GM18502 (cell line): ENCODE measurements around the gene FANCD2.
"Not testable (repeated sequence)": the region's sequence is repeated elsewhere in the genome, so short reads cannot be mapped to it uniquely, and the experiment has no call there.

Source experiments
- ATAC-seq: cut with Tn5 transposase; IDR thresholded peaks from one replicate; pipeline ENCODE4 v1.9.1; 2021; ENCODE audit warnings: mild to moderate bottlenecking; ENCODE audit not compliant: unreplicated experiment, poor library complexity

FANCD2 gene

GRCh38 chr3:10091387-10091786 is 65.2 kb downstream of the FANCD2 start:
- ATAC-seq: not testable (repeated sequence)

GRCh38 chr3:10093678-10094077 is 67.4 kb downstream of the FANCD2 start:
- ATAC-seq: no peak

- ATAC-seq: no peak
Observed at GRCh38 chr3:10099041-10099440, 72.8 kb downstream of the FANCD2 start.

- ATAC-seq: no peak
Observed at GRCh38 chr3:10106919-10107318, 80.7 kb downstream of the FANCD2 start.

GRCh38 chr3:10108091-10108490 is 81.9 kb downstream of the FANCD2 start, which contains the start of gene FANCD2OS:
FANCD2OS (minus strand) TSS chr3:10108255; CDS start chr3:10104774, 3,481 bp downstream.
- no peak for ATAC-seq

- ATAC-seq: peak; percentile 93
Observed at GRCh38 chr3:10115326-10116137, 89.3 kb downstream of the FANCD2 start, which contains the start of gene BRK1. BRK1 (plus strand) TSS chr3:10115675; CDS start chr3:10115702, 27 bp downstream.

GRCh38 chr3:10116138-10116460 is 89.9 kb downstream of the FANCD2 start:
- ATAC-seq: peak; percentile 20

GRCh38 chr3:10116928-10117327 is 90.7 kb downstream of the FANCD2 start:
- ATAC-seq: no peak

- no peak for ATAC-seq
Observed at GRCh38 chr3:10119376-10119775, 93.1 kb downstream of the FANCD2 start.

- ATAC-seq: no peak
Observed at GRCh38 chr3:10121064-10121463, 94.8 kb downstream of the FANCD2 start.

- ATAC-seq: no peak
Observed at GRCh38 chr3:10122724-10123123, 96.5 kb downstream of the FANCD2 start.

- ATAC-seq: not testable (repeated sequence)
Observed at GRCh38 chr3:10135872-10136271, 109.6 kb downstream of the FANCD2 start.

GRCh38 chr3:10136426-10137005 is 110.3 kb downstream of the FANCD2 start:
- no peak for ATAC-seq

GRCh38 chr3:10137178-10137577 is 110.9 kb downstream of the FANCD2 start:
- no peak for ATAC-seq

GRCh38 chr3:10140996-10141546 is 114.8 kb downstream of the FANCD2 start:
- no peak for ATAC-seq

- no peak for ATAC-seq
Observed at GRCh38 chr3:10142707-10143560, 116.7 kb downstream of the FANCD2 start.

- no peak for ATAC-seq
Observed at GRCh38 chr3:10145685-10146084, 119.4 kb downstream of the FANCD2 start.

GRCh38 chr3:10149226-10149625 is 123.0 kb downstream of the FANCD2 start:
- no peak for ATAC-seq

- no peak for ATAC-seq
Observed at GRCh38 chr3:10150987-10151386, 124.8 kb downstream of the FANCD2 start.
